GM21423 (cell line): ENCODE measurements around the gene SLC17A9.
"Not testable (repeated sequence)": the region's sequence is repeated elsewhere in the genome, so short reads cannot be mapped to it uniquely, and the experiment has no call there.

Experiments used
- ATAC-seq: cut with Tn5 transposase; IDR thresholded peaks from one replicate; pipeline ENCODE4 v1.9.1; 2021; ENCODE audit warnings: mild to moderate bottlenecking, moderate library complexity; ENCODE audit not compliant: unreplicated experiment

SLC17A9 gene

DNA sequence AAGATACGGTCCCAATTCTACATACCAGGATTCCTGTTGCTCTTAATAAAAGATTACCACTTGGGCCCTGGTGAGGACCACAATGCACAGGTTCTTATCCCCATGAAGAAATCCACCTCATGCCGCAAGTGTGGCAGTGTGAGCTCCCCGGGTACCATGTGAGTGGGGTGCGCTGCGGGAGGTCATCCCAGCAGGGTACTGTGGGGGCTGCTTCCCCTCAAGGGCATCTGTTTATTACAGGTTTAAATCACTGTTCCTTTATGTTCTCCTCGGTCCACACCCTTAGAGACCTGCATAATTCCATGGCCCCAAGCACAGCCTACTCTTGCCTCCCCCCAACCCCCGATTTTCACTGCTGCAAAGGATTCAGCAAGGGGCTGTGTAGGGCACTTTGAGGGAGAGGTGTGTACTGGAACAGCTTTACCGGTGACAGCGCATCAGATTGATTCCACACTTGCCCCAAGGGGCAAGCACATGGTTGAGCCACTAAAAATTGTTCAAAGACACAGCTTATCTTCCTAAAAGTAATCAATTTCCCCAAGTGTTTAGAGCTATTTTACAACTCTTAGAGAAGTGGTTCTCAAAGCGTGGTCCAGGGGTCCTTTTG lies 32.4 kb upstream of the SLC17A9 start:
- no peak for ATAC-seq

DNA sequence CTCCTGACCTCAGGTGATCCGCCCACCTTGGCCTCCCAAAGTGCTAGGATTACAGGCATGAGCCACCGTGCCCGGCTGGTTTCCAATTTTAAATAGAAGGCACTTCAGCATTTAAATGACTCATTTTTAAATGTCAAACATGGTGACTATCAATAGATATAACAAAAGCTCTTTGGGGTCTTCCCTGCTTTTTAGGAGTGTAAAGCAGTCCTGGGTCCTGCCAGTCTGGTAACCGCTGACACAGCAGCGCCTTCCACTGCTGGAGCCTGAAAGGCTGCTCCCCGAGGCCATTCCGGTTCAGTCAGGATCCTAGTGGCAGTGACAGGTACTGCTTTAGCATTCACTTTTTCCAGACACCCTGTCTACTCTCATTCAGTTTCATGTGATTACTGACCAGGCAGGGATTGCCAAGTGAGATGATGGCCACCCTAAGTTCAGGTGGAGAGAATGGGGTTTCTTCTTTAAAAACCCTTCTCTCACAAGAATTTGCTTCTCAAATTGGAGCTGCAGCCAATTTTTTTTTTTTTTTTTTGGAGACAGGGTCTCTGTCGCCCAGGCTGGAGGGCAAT lies 31.3 kb upstream of the SLC17A9 start:
- ATAC-seq = no peak

DNA sequence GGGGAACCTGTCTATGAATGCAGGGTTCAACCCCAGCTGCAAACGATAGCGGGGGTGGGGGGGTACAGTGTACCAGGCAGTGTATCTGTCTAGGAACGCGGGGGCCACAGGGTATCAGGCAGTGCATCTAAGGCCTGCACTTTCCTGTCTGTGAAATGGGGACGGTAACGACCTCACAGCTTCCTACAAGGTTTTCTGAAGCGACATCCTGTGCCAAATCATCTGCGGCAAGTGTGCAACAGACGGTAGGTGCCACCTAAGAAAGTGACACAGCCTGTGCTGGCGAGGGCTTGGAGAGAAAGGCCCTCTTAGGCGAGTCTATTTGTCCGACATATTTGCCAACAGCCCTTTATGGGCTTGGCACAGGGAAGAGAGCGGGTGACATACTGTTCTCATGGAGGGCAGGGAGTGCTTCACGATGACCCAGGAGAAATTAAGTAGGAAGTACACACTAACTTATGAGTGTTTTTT lies 30.0 kb upstream of the SLC17A9 start:
- no peak for ATAC-seq

DNA sequence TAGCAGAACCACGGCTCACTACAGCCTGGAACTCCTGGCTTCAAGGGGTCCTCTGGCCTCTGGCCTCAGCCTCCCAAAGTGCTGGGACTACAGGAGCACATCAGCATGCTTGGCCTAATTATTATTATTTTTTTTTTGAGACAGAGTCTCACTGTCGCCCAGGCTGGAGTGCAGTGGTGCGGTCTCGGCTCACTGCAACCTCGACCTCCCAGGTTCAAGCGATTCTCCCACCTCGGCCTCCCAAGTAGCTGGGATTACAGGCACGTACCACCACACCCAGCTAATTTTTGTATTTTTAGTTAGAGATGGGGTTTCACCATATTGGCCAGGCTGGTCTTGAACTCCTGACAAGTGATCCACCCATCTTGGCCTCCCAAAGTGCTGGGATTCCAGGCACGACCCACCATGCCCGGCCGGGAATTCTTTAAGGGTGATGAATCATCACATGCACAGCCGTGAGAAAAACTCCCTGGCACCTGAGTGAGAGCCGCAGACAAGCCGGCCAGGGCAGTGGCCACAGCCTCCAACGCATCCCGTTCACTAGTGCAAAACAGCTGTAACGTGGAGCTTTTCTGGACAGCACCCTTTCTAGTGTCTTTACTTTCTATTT lies 29.3 kb upstream of the SLC17A9 start:
- ATAC-seq = not testable (repeated sequence)

DNA sequence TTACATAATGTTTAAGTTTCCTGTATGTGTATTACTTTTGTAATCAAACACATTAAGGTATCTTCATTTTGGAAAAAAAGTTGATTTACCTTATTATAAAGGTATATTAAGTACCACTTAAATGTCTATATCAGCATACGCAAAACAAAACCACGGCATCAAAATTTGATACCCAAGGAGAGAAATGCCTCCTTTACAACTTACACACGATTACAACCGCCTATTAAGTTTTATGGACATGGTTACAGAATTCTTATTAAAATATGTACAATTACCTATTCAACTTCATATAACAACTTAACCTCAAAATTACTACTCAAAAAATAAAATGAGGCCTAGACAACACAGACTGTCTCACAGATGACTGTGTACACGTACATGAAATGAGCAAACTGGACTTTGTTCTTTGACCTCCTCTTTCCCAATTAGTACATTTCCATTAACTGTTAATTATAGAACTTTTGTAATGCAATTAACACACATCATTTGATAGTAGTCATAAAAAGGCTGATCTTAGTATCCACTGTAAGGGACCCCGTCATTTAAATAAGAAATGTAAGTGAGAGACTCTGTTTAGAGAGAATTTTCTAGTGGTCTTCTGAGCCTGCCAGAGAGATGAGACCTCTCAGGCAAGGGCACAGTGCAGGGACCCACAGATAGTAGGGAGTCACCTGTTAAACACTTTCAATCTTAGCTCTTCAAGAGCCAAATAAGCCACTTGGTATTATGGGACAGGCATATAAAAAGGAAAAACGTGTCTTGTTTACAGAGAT lies 28.7 kb upstream of the SLC17A9 start:
- ATAC-seq = no peak

DNA sequence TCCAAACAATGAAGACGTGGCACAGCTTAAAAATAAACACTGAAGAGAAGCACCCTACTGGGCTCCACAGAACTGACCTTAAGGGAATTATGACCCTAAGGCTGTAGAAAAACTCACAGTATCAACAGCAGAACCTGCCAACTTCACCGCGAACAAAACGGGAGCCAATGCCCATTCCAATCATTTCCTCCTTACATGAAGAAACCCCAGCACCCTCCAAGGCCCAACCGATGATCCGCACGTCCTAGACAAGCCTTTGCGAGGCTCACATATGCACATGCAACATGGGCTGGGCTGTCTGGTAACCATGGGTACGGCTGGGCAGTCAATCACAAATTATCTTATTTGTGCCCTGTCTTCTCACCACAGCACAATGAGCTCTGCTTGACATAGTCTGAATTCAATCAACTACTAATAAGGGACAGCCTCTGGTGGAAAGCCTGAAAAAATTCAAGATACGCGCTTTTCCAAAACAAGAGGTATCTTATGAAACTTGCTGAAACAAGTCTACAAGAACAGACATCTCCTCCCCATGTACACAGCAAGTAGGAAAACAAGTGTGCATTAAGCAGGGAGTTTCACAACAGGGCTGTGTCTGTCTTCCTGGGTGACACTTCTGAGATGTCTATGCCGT lies 27.9 kb upstream of the SLC17A9 start:
- ATAC-seq = no peak

DNA sequence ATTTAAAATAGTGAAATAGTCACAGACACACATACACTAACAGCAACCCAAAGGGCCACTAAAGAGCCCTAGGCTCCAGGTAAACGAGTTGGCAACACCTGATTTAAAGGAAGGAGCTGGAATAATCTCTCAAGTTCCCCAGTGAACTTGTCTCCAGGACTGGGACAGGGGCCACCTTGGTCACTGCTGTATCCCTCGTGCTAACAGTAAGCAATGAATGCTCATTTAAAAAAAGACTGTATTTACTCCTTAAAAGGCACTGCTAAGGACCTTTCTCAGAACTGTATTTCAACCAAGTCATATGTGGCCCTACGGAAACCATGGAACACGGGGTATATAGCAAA lies 27.5 kb upstream of the SLC17A9 start:
- no peak for ATAC-seq

DNA sequence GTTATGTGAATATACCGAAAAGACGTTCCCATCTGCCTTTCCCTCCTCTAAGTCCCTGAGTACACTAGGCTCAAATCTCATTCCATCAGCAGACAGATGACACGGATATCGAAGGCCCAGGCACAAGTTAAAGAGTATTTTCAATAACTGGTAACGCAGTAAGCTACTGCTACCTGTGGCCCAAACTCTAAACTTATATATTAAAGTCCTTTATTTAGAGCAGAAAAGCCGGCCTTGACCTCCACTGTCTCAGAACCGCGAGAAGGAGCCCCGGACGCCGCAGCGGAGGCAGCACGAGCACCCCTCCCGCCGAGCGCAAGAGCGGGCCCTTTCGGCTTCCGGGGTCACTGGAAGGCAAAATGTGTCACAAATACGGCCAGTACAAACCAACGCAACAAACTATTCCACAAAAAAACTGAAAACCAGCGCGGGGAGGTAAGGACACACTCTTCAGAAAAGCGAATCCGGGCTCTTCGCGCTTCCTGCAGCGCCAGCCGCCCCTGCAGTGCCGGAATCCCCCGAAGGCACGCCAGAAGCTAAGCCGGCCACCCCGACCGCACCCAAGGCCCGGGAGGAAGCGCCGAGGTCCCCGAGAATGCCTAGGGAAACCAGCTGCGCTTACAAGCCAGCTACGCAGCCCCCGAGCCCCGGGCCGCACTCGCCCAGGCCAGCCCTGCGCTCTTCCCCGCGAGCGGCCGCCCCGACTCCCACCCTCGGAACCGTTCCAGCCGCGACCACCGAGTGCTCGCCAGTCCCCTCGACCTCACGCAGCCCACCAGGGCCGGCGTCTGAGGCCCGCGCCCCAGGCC lies 26.9 kb upstream of the SLC17A9 start:
- ATAC-seq = no peak

DNA sequence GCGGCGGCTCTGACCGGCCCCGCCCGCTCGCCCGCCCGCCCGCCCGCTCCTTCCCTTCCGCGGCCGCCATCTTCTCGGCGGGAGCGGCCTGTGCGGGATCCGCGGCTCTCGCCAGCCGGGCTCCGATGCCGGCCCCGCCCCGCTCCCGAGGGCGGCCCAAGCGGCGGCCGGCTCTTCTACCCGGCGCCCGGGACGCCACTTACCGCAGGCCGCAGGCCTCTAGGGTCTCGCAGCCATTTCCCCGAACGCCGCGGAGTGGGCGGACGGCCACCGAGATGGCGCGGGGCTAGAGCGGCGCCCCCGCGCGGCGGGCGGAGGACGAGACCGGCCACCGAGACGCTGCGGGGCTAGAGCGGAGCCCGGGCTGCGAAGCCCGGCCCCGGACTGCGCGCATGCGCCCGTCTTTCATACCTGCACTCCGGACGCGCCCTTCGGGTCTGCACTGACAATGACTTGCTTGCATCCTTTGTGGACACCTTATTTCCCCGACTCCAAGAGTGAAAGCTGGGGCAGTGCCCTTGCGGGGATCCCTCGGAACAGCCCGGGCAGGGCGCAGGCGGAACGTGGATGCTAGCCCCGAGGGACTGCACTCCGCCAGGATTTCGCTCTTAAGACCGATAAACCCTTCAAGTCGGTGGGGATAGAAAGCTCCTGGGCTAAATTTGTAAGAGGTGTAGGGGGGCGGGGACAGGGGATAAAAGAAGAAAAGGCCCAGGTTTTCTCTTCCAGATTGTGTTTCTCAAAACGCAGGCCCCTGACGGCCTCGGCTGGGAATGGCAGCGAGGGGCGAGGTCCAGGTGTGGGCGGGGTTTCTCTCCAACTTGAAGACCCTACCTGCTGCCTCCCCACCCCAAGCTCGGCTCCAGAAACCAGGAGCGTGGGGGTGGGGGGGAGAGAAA lies 26.0 kb upstream of the SLC17A9 start, which contains the start of gene DIDO1:
Gene DIDO1, minus strand, starts transcription at position 277 of the 899 bp plus-strand sequence.
- ATAC-seq = peak; percentile 80

DNA sequence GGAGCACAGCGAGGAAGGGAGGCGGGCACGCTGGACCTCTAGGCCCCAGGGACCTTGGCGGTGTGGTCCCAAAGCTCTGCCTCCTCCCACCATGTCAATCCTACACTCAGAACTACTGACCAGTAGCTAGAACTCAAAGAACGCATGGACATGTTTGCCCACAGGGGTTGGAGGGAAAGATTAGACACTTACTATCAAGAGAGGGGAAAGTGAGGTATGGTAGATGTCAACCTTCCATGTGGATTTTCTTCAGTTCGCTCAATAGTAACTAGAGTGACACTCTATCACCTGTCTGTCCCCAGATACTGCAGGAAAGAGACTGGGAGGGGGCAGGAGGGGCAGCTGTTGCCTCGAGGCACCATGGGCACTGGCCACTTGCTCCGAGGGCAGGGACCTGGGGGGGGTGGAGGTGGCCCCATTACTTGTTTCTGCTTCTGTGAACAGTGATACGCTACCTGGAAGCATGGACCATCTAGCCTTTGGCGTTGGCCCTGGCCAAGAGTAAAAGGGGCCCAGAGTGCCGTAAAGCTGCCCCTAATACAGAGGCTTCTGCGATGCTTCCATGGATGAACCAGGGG lies 25.3 kb upstream of the SLC17A9 start:
- no peak for ATAC-seq

DNA sequence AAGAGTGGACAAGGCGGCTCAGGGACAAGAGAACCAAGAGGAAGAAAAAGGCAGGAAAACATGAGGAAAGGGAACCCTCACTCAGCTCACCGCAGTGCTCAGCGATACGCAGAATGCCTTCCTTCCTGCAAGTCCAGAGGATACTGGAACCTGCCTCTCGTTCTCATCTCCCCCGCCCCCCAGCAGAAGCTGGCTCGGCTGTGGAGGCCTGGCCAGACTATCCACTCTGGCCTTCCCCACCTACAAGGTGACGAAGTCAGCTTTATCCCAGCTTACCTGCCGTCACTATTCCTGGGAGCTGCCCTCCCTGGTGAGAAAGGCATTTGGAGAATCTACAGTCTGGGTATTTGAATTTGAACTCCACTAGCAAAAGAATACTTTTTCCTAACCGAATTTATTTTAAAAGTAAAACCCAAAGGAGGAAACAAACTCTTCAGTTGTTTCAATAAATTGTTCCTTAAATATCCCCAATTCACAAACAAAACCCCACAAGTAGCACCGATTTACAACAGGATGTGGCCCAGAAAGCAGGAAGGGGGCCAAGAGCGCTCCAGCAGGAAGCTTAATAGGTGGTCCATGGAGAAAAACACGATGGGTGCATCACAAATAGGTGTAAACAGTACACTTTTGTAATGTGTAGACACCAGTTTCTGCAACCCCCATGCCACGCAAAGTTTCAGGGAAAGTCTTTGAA lies 24.1 kb upstream of the SLC17A9 start:
- ATAC-seq = no peak

DNA sequence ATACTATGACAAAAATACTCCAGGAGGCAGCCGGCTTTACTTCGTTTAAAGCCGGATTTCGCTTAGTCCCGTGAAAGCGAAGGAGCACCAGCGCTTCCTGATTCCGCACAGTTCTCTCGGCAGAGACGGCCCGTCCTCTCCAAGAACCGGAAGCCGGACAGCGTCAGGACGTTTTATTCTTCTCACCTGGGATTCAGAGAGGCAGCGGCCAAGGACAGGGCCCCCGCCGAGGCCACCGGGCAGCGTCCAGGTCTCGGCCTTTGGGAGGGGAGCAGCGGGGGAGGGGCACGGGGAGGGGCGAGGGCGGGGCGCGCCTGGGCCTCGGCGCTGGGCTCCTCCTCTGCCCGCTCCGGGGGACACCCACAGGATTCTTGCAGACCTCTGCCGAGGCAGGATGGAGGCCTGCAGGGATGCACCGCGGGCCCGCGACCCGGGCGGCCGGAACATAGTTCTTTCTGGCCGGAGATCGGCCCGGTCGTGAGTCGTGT lies 23.4 kb upstream of the SLC17A9 start:
- no peak for ATAC-seq

DNA sequence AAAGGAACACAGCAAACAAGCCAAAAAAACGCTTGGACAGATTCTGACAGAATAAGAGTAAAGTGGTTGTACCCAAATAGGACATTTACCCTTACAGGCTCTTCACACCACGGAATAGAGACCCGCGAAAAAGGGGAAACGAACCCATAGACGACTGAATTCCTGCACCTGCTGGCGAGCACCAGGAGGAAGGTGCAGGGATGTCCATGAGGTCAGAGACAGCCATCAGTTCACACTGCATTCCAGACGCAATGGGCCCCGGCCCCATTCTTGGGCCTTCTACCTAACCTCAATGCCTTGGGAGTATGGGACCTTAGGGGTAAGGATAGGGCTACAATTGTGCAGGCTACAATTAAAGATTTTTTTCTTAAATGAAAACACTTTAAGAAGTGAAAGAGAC lies 21.0 kb upstream of the SLC17A9 start:
- ATAC-seq = no peak

DNA sequence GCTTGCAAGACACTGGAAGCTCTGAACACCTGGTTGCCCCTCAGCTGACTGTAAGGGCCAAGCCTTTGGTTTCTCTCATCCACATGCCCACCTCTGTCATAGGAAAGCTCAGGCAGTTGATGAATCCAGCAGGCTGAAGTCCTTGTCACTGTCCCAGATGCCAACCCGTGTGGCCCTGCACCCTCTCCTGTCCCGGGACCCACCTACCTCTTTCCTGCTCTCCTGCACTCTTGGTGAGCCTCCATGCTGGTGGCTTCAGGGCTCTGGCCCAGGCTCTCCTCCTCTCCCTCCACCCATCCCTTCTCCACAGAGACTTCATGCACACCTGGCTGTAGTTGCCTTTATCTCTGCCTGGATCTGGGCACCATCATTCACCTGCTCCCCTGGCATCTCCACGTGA lies 18.5 kb upstream of the SLC17A9 start:
- ATAC-seq = no peak

DNA sequence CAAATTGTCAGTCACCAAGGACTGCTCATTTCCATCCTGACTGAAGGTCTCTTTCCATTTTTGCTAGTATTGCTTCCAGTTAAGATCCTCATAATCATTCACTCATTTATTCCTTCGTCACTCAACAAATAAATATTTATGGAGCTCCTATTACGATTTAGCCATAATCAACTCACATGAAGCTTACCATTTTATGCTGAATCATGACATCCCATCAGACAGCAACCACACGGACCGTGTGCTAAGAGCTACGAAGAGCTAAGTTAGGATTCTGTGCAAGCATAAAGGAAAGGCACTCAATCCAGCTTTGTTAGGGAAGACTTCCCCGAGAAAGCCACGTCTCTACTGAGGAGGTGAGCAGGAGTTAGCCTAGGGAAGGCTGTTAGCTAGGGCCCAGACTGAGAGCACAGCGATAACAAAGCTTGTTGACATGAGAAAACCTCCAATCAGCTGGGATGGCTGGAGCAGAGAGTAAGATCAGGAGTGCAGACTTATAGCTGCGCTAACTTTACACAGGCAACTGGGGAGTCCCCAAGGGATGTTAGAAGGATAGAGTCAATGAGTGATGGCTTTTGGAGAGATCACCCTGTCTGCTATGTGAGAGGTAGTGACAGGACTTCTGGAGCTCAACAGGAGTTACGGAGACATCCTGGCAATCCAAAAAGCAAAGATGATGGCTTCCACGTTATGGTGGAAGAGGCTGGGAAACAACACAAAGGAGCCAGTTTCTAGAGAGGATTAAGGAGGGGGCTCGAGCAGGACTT lies 17.1 kb upstream of the SLC17A9 start:
- ATAC-seq = no peak

DNA sequence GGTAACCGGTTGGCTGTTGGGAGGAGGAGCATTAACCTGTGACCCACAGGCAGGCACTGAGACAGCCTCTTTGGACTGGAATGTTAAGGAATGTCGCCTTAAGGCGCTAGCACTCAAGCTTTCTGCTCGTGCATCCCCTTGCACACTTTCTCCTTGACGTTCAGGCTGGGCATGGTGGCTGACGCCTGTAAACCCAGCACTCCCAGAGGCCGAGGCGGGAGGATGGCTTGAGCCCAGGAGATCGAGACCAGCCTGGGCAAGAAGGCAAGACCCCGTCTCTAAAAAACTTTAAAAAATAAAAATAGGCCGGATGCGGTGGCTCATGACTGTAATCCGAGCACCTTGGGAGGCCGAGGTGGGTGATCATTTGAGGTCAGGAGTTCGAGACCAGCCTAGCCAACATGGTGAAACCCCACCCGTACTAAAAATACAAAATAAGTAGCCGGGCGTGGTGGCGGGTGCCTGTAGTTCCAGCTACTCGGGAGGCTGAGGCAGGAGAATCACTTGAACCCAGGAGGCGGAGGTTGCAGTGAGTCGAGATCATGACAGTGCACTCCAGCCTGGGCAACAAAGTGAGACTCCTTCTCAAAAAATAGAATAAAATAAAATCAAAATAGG lies 16.4 kb upstream of the SLC17A9 start:
- no peak for ATAC-seq
